ENCODE data around the gene CHAF1A. TPM values are rescaled to one million over a fixed set of nuclear protein-coding genes. Genes with fewer than 3 reads are reported as not detected.

CHAF1A gene
- total and polyA plus RNA-seq, 12 donors = 4.2 to 8.7 (median 5.8) TPM

GRCh38 chr19:4414800-4415321 is 12.4 kb downstream of the CHAF1A start:
- peak in 1 of 8 donors; percentile 21 for ATAC-seq
- no peak overlapping the region for H3K4me3 ChIP-seq

DNA sequence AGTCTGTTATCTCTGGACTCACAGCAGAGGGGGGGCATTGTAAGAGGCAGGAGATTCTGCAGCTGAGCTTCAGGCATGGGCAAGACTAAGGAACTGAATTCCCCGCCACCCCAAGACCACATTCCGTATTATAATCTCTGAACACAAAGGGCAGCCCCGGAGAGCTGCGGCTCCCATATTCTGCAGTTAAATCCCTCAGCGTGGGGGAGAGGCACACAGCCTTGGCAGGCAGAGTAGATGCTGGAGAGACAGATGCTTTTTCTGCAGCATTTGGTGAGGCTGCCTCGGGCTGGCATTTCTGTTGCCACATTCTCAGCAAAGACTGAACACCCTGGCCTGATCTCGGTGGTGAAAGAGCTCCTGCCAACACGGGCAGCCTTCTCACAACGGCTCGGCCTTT is 12.9 kb downstream of the CHAF1A start:
- Histone ChIP-seq H3K36me3 (peaks cover 0 to 32% (median 5%) of the 10 kb centered on the region in 9 donors), H3K27me3 (no peaks in the 10 kb centered on the region), H3K4me1 (peaks cover 0 to 13% (median 6%) of the 10 kb centered on the region in 9 donors), H3K27ac (no peak overlapping the region), H3K9me3 (no peaks in the 10 kb centered on the region), H3K4me3 (no peak overlapping the region)
- intact Hi-C loops (cut with DNase I) = no loop called here
- ATAC-seq = peak in 1 of 8 donors; percentile 22
- no peak for DNase-seq
- WGBS, 2 donors = 55 to 58% methylated on average over 10 of the region's 10 CpGs
- TF ChIP-seq, protein P1, sequence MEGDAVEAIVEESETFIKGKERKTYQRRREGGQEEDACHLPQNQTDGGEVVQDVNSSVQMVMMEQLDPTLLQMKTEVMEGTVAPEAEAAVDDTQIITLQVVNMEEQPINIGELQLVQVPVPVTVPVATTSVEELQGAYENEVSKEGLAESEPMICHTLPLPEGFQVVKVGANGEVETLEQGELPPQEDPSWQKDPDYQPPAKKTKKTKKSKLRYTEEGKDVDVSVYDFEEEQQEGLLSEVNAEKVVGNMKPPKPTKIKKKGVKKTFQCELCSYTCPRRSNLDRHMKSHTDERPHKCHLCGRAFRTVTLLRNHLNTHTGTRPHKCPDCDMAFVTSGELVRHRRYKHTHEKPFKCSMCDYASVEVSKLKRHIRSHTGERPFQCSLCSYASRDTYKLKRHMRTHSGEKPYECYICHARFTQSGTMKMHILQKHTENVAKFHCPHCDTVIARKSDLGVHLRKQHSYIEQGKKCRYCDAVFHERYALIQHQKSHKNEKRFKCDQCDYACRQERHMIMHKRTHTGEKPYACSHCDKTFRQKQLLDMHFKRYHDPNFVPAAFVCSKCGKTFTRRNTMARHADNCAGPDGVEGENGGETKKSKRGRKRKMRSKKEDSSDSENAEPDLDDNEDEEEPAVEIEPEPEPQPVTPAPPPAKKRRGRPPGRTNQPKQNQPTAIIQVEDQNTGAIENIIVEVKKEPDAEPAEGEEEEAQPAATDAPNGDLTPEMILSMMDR (IDR thresholded peaks at IDR 0.05) = no peak

More at GRCh38 chr19:4414800-4415321, 12.4 kb downstream of the CHAF1A start:
- TF ChIP-seq, protein P1 (IDR thresholded peaks at IDR 0.05) = no peak
- DNase-seq = no peak
- Histone ChIP-seq H3K36me3 (peaks cover 0 to 36% (median 5%) of the 10 kb centered on the region in 9 donors), H3K27ac (no peak overlapping the region), H3K4me1 (peaks cover 0 to 13% (median 6%) of the 10 kb centered on the region in 9 donors), H3K27me3 (no peaks in the 10 kb centered on the region), H3K9me3 (no peaks in the 10 kb centered on the region)
- intact Hi-C loops (cut with DNase I) = no loop called here
- WGBS, 2 donors = 51 to 53% methylated on average over 9 of the region's 9 CpGs

DNA sequence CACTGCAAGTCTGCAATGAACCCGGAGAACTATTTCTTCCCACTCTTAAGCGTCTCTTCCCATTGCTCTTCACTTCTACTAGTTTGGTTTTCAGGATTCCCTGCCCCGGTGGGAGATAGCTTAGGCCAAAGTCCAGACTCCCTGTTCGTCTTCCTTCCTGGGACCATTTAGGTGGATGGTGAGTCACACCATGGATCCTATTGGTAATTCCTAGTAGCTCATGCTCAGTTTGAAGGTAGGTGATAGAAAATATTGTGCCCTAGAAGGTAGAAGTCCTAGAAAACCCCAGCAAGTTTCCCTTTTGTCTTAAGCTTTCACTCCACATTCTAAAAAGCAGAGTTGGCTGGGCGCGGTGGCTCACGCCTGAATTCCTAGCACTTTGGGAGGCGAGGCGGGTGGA is 13.8 kb downstream of the CHAF1A start:
- Histone ChIP-seq H3K9me3 (no peaks in the 10 kb centered on the region), H3K27me3 (no peaks in the 10 kb centered on the region), H3K36me3 (peaks cover 0 to 23% (median 5%) of the 10 kb centered on the region in 9 donors), H3K27ac (no peak overlapping the region), H3K4me3 (no peak overlapping the region), H3K4me1 (peaks cover 0 to 13% (median 7%) of the 10 kb centered on the region in 9 donors)
- 95 to 99% methylated on average over 9 of the region's 9 CpGs for WGBS, 2 donors
- intact Hi-C loops (cut with DNase I) = no loop called here
- DNase-seq (no peak), ATAC-seq (no peak)
- TF ChIP-seq, protein P1 (IDR thresholded peaks at IDR 0.05) = no peak

GRCh38 chr19:4423416-4424126 is 21.1 kb downstream of the CHAF1A start:
- Histone ChIP-seq H3K27ac (no peak overlapping the region), H3K36me3 (peaks cover 0 to 37% (median 8%) of the 10 kb centered on the region in 9 donors), H3K27me3 (no peaks in the 10 kb centered on the region), H3K4me3 (no peak overlapping the region), H3K4me1 (peaks cover 0 to 9% (median 0%) of the 10 kb centered on the region in 9 donors), H3K9me3 (no peaks in the 10 kb centered on the region)
- ATAC-seq (no peak), DNase-seq (no peak)
- WGBS, 2 donors = 91 to 92% methylated on average over 16 of the region's 16 CpGs
- intact Hi-C loops (cut with DNase I) = loop anchor here in 1 of 10 donors (10.0 kb wide), 1 partner anchor 201 kb away; no protein-coding TSS in a partner anchor
- TF ChIP-seq, protein P1 (IDR thresholded peaks at IDR 0.05) = no peak

All from heart right ventricle (tissue), 16 donors.